ENCODE results near the gene GNAZ.

Gene GNAZ

GRCh38 chr22:23144932-23145877 lies 74.9 kb downstream of the GNAZ start, which contains the start of gene RAB36:
TSS of gene RAB36 (plus strand) at chr22:23145477. CDS start at chr22:23146617, 1,140 bp downstream.
- CTCF ChIA-PET, result interaction anchor here (0.9 to 2.0 kb wide), 6 partner anchors 12 to 189 kb away, joined by 3 to 7 read pairs (median 4); no protein-coding TSS in a partner anchor

GRCh38 chr22:23145878-23146470 lies 75.7 kb downstream of the GNAZ start:
- ChIA-PET CTCF (interaction anchor here (2.1 kb wide), 1 partner anchor 10 kb away, joined by 5 read pairs; no protein-coding TSS in a partner anchor), POLR2A (interaction anchor here (1.5 kb wide), 1 partner anchor 76 kb away, joined by 3 read pairs; the partner anchor contains the start of gene GNAZ)
- TF ChIP-seq, protein P1, sequence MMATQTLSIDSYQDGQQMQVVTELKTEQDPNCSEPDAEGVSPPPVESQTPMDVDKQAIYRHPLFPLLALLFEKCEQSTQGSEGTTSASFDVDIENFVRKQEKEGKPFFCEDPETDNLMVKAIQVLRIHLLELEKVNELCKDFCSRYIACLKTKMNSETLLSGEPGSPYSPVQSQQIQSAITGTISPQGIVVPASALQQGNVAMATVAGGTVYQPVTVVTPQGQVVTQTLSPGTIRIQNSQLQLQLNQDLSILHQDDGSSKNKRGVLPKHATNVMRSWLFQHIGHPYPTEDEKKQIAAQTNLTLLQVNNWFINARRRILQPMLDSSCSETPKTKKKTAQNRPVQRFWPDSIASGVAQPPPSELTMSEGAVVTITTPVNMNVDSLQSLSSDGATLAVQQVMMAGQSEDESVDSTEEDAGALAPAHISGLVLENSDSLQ (IDR thresholded peaks at IDR 0.05), result no peak
- TF ChIP-seq TARDBP (IDR thresholded peaks at IDR 0.05) (no peak), SUZ12 (IDR thresholded peaks at IDR 0.05) (no peak)
- no peak for DNase-seq (ENCODE audit: extremely low spot score)

More at GRCh38 chr22:23144932-23145877, 74.9 kb downstream of the GNAZ start, which contains the start of gene RAB36:
- POLR2A ChIA-PET, result interaction anchor here (1.5 kb wide), 1 partner anchor 75 kb away, joined by 3 read pairs; the partner anchor contains the start of gene GNAZ
- DNase-seq (ENCODE audit: extremely low spot score), result peak; percentile 100
- TF ChIP-seq FOXK2 (IDR thresholded peaks at IDR 0.05) (no peak), CTBP1 (IDR thresholded peaks at IDR 0.05; ENCODE audit: borderline replicate concordance) (no peak), HDGF (IDR thresholded peaks at IDR 0.05; ENCODE audit: borderline replicate concordance) (0 out of 2 replicates have a peak, but pooled peaks have one; percentile 56), NFRKB (IDR thresholded peaks at IDR 0.05) (no peak), FOXM1 (IDR thresholded peaks at IDR 0.05; ENCODE audit: borderline replicate concordance) (no peak), L3MBTL2 (conservative IDR thresholded peaks at IDR 0.05) (peak; percentile 83)
- TF ChIP-seq, protein P1 (IDR thresholded peaks at IDR 0.05), result peak; percentile 96

- POLR2A ChIA-PET, result interaction anchor here (1.3 kb wide), 1 partner anchor 9 kb away, joined by 3 read pairs; no protein-coding TSS in a partner anchor
- no peak for TF ChIP-seq FOXA1 (IDR thresholded peaks at IDR 0.05)
- no peak for TF ChIP-seq ELF4 (IDR thresholded peaks at IDR 0.05)
- TF ChIP-seq FOXK2 (IDR thresholded peaks at IDR 0.05), result no peak
- TF ChIP-seq L3MBTL2 (conservative IDR thresholded peaks at IDR 0.05), result no peak
- TF ChIP-seq, protein P1 (IDR thresholded peaks at IDR 0.05), result no peak
- TF ChIP-seq ARNT (IDR thresholded peaks at IDR 0.05), result no peak
- TF ChIP-seq CTBP1 (IDR thresholded peaks at IDR 0.05; ENCODE audit: borderline replicate concordance), result no peak
- no peak for TF ChIP-seq LEF1 (IDR thresholded peaks at IDR 0.05; ENCODE audit: borderline replicate concordance)
- TF ChIP-seq ZNF384 (IDR thresholded peaks at IDR 0.05), result no peak
- TF ChIP-seq BHLHE40 (IDR thresholded peaks at IDR 0.05; ENCODE audit: borderline replicate concordance), result no peak
- no peak for TF ChIP-seq FOXM1 (IDR thresholded peaks at IDR 0.05; ENCODE audit: borderline replicate concordance)
- TF ChIP-seq NFRKB (IDR thresholded peaks at IDR 0.05), result no peak
- no peak for TF ChIP-seq TARDBP (IDR thresholded peaks at IDR 0.05)
- CTCF ChIA-PET, result interaction anchor here (2.1 kb wide), 1 partner anchor 10 kb away, joined by 5 read pairs; no protein-coding TSS in a partner anchor
- DNase-seq (ENCODE audit: extremely low spot score), result no peak
Measured at GRCh38 chr22:23146478-23147205, 76.3 kb downstream of the GNAZ start.

DNA sequence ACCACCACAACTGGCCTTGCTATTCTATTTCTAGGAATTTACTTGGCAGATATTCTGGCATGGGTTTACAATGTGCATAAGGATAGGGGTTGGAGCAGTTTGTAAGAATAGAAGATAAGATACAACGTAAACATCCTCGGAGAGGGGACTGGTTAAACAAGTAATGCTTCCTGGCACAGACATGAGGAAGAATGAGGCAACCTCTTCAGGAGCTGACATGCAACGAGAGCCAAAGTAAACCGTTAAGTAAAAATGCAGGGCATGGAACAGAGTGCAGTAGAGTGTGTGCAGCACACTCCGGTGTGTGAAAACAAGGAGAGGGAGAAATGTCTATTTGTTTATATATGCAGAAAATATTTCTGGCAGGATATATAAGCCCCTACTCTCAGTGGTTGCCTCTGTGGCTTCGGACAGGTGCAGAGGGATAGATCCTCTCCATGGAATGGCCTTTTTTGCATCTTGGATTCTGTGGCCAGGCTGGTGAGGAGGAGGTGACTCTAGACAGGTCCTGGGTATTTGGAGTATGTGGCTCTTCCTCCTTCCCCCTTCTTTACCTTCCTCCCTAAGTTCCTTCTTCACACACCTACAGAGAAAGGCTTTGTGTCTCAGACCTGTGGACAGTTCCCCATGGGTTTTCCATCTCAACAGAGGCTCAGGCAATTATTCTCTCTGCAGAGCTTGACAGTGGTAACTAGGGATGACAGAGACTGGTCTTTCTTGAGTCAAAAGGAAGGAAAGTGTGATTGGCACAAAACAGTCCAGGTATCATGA lies 77.5 kb downstream of the GNAZ start:
- CTCF ChIA-PET, result interaction anchor here (2.1 kb wide), 1 partner anchor 8 kb away, joined by 5 read pairs; no protein-coding TSS in a partner anchor
- POLR2A ChIA-PET, result interaction anchor here (1.3 kb wide), 1 partner anchor 8 kb away, joined by 3 read pairs; no protein-coding TSS in a partner anchor
- DNase-seq (ENCODE audit: extremely low spot score), result no peak
- no peak for TF ChIP-seq CTBP1 (IDR thresholded peaks at IDR 0.05; ENCODE audit: borderline replicate concordance)
- TF ChIP-seq L3MBTL2 (conservative IDR thresholded peaks at IDR 0.05), result no peak
- no peak for TF ChIP-seq HDGF (IDR thresholded peaks at IDR 0.05; ENCODE audit: borderline replicate concordance)
- TF ChIP-seq FOXK2 (IDR thresholded peaks at IDR 0.05), result no peak
- TF ChIP-seq SUZ12 (IDR thresholded peaks at IDR 0.05), result no peak
- no peak for TF ChIP-seq TARDBP (IDR thresholded peaks at IDR 0.05)
- TF ChIP-seq BHLHE40 (IDR thresholded peaks at IDR 0.05; ENCODE audit: borderline replicate concordance), result no peak
- no peak for TF ChIP-seq NFRKB (IDR thresholded peaks at IDR 0.05)
- no peak for TF ChIP-seq SP1 (IDR thresholded peaks at IDR 0.05)
- no peak for TF ChIP-seq FOXM1 (IDR thresholded peaks at IDR 0.05; ENCODE audit: borderline replicate concordance)
- TF ChIP-seq FOXA1 (IDR thresholded peaks at IDR 0.05), result no peak
- no peak for TF ChIP-seq ARNT (IDR thresholded peaks at IDR 0.05)
- no peak for TF ChIP-seq LEF1 (IDR thresholded peaks at IDR 0.05; ENCODE audit: borderline replicate concordance)
- TF ChIP-seq, protein P1 (IDR thresholded peaks at IDR 0.05), result no peak
- TF ChIP-seq ZNF384 (IDR thresholded peaks at IDR 0.05), result no peak
- no peak for TF ChIP-seq ELF4 (IDR thresholded peaks at IDR 0.05)

Data from HEK293T (cell line).